ENCODE measurements around the gene SLC6A5.

SLC6A5 gene

DNA sequence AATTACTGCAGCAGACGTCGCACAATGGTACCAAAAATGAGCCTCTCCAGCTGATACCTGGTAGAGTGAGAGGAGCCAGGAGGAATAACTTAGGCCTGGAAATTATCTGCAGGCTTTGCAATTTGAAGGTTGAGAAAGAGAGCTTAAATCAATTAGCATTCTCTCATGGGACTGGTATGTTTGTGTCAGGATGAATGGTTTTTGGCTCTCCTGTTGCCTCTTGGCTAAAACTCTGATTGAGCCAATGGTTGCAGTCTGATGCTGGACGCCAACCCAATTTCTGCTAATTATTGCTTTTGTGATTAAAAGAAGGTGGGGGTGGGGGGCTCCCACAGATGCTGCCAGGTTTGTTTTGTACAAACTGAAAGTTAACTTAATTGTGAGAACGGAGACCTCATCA lies 57.5 kb downstream of the SLC6A5 start:
- no peak overlapping the region for H3K4me3 Mint-ChIP-seq
- H3K9me3 Mint-ChIP-seq, result no peaks in the 10 kb centered on the region
- H3K27ac Mint-ChIP-seq, result no peak overlapping the region
- H3K27me3 Mint-ChIP-seq (ENCODE audit: low read depth), result peaks cover 3% of the 10 kb centered on the region
- no peaks in the 10 kb centered on the region for H3K4me1 Mint-ChIP-seq (ENCODE audit: low read depth)
- H3K36me3 Mint-ChIP-seq (ENCODE audit: low read depth), result no peaks in the 10 kb centered on the region

DNA sequence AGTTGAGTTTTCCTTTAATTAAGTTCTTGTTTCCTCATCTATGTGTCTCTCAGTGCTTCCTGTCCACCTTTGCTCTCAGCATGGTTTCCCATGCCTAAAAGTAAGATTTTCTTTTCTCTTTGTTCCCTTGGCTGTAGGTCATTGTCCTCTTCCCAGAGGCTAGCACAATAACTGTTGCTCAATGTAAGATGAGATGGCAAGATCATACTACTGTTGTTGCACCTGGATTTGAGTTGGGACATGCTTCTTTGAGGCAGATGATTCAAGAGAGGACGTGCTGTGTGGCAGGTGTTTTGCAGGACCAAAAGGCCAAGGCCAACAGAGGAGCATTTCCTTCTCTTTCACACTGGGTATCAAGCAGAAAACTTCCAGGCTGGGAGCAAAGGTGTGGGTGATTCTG lies 58.7 kb downstream of the SLC6A5 start:
- H3K27ac Mint-ChIP-seq, result no peak overlapping the region
- H3K9me3 Mint-ChIP-seq, result no peaks in the 10 kb centered on the region
- no peaks in the 10 kb centered on the region for H3K4me1 Mint-ChIP-seq (ENCODE audit: low read depth)
- peaks cover 3% of the 10 kb centered on the region for H3K27me3 Mint-ChIP-seq (ENCODE audit: low read depth)
- H3K36me3 Mint-ChIP-seq (ENCODE audit: low read depth), result no peaks in the 10 kb centered on the region
- no peak overlapping the region for H3K4me3 Mint-ChIP-seq

DNA sequence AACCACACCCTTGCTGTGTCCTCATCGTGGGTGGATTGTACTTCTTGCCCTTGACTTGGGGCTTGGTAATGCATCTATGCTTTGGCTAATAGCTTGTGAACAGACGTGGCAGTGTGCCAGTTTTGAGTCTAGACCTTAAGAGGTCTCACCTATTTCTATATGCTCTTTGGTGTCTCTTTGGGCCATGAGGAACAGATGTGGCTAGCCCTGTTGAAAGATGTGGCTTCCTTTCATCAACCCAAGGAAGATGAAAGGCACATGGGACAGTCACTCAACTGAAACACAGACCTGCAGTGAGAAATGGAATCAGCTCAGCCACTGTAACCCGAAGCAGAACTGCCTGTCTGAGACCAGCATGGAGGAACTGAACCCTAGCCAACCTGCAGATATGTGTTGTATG lies 62.0 kb downstream of the SLC6A5 start:
- Mint-ChIP-seq H3K9me3 (no peaks in the 10 kb centered on the region), H3K27me3 (ENCODE audit: low read depth) (peaks cover 6% of the 10 kb centered on the region), H3K36me3 (ENCODE audit: low read depth) (no peaks in the 10 kb centered on the region), H3K27ac (no peak overlapping the region), H3K4me1 (ENCODE audit: low read depth) (no peaks in the 10 kb centered on the region), H3K4me3 (no peak overlapping the region)

DNA sequence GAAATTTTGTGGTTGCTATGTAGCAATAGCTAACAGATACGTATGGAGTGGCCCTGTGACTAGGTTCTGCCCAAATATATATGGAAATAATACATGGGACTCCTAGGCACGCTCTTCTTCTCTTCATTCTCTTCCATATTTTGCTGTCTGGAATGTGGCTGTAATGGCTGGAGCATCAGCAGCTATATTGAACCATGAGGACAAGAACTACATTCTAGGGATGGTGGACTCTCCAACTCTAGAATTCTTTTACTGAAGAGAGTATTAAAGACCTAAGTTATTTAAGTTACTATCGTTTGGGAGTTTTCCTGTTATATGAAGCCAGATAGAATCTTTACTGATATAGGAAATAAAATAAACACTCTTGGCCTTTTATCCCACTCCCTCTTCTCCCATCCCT lies 62.4 kb downstream of the SLC6A5 start:
- peaks cover 10% of the 10 kb centered on the region for H3K27me3 Mint-ChIP-seq (ENCODE audit: low read depth)
- no peak overlapping the region for H3K27ac Mint-ChIP-seq
- H3K4me1 Mint-ChIP-seq (ENCODE audit: low read depth), result no peaks in the 10 kb centered on the region
- no peaks in the 10 kb centered on the region for H3K9me3 Mint-ChIP-seq
- H3K36me3 Mint-ChIP-seq (ENCODE audit: low read depth), result no peaks in the 10 kb centered on the region
- H3K4me3 Mint-ChIP-seq, result no peak overlapping the region

DNA sequence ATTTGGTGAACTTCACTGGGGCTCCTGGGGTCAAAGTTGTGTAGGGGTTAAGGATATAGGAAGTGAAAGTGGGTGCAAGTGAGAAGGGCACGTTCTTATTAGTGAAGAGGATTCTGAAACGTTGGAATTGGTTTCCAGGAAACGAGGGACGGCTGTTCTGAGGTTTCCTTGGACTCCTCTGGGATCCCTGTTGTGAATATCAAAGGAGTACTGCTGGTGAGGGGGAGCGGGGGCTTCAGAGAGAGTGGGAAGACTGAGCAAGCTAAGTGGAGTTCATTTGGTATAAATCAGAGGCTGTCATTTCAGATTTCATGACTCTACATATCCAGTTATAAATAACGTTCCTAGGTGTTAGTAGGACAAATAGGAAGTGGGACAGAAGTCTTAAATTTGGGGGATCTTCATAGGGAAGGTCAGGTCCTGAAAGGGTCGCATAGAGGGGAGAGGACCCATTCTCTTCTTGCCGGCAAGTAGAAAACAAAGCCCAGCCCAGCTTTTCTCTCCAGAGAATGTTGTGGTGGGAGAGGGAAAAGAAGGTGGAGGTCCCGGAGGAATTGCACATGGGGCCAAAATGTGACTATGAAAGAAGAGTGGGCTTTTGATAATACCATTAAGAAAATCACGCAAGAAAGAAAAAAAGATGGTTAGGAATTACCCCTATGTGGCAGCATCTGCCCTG lies 68.9 kb downstream of the SLC6A5 start:
- Mint-ChIP-seq H3K4me1 (ENCODE audit: low read depth) (no peaks in the 10 kb centered on the region), H3K4me3 (no peak overlapping the region), H3K9me3 (no peaks in the 10 kb centered on the region), H3K27ac (no peak overlapping the region), H3K27me3 (ENCODE audit: low read depth) (peaks cover 66% of the 10 kb centered on the region), H3K36me3 (ENCODE audit: low read depth) (peaks cover 4% of the 10 kb centered on the region)

DNA sequence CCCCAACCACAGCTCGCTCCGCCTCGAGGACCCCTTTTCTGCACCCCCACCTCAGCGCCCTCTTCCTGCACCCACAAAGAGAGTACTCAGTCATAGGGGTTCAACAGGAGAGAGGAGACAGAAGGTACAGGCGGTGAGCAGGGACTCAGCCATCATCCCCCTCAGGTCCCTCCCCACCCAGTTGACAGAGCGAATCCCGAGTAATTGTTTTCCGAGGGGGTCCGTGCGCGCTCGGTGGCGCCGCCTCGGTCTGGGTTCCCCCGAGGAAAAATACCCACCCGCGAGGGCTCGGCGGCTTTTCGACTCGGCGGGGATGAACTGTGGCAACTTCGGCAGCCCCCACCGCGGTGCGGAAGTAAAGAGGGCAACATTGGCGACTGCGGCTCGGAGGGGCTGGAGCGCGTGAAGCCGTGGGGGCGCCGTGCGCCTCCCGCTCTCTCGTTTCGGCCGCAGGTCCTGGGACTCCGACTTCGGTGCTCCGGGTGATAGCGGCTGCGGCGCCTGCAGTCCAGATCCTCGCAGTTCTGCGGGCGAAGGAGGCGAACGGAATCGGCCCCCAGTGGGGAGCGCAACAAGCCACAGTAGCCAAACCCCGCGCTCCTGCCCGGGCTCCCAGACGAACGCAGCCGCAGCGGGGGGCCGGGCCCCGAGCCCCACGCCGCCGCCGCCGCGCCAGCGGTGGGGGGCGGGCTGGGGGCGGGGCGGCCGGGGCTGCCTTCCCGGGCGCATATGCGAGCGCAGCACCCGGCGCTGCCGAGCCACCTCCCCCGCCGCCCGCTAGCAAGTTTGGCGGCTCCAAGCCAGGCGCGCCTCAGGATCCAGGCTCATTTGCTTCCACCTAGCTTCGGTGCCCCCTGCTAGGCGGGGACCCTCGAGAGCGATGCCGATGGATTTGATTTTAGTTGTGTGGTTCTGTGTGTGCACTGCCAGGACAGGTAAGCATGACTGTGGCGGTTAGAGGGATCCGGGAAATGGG lies 69.7 kb downstream of the SLC6A5 start, which contains the start of gene NELL1:
Gene NELL1, plus strand, starts transcription at position 743 of the 976 bp plus-strand sequence.
- Mint-ChIP-seq H3K27ac (no peak within 1 kb of the TSS), H3K4me3 (no peak within 1 kb of the TSS), H3K9me3 (no peaks in the 10 kb centered on the region), H3K36me3 (ENCODE audit: low read depth) (peaks cover 4% of the 10 kb centered on the region), H3K4me1 (ENCODE audit: low read depth) (no peaks in the 10 kb centered on the region), H3K27me3 (ENCODE audit: low read depth) (peaks cover 73% of the 10 kb centered on the region)

DNA sequence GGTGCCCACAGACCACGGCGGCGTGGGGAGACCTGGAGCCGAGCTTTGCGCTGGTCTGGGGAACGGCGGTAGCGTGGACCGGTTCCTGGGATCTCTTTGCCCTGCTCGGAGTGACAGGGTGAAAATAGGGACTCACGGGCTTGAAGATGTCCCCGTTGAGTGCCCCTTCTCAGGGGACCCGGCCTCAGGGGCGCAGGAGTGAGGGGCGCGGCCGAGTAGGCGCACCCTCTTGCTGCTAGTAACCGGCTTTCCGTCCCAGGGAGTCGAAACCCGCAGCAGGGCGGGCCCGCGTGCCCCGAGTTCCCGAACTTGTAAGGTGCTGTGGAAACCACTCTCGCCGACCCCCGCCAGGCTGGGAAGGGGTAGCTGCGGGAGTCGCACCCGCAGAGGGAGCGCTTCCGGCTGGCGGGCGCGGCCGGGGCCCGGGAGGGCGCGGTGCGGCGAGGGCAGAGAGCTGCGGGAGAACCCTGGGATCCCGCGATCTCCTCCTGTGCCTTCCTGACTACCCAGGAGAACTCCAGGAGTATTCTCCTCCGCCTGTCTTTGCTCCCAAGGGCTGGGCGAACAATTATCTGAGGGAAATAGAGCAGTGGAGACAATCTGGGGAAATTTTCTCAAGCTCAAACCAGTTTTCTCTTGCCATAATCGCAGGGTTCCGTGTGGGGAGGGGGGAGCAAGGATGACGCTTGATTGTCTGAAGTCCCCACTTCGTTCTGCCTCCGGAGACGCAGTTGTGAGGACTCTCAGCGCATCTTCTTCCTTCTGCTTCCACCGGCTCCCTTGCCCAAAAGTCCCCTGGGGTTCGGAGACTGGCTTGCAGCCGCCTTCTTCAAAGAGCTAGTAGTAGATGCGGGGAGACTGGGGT lies 70.6 kb downstream of the SLC6A5 start:
- Mint-ChIP-seq H3K4me3 (no peak overlapping the region), H3K9me3 (no peaks in the 10 kb centered on the region), H3K27me3 (ENCODE audit: low read depth) (peaks cover 72% of the 10 kb centered on the region), H3K27ac (no peak overlapping the region), H3K4me1 (ENCODE audit: low read depth) (no peaks in the 10 kb centered on the region), H3K36me3 (ENCODE audit: low read depth) (peaks cover 4% of the 10 kb centered on the region)

DNA sequence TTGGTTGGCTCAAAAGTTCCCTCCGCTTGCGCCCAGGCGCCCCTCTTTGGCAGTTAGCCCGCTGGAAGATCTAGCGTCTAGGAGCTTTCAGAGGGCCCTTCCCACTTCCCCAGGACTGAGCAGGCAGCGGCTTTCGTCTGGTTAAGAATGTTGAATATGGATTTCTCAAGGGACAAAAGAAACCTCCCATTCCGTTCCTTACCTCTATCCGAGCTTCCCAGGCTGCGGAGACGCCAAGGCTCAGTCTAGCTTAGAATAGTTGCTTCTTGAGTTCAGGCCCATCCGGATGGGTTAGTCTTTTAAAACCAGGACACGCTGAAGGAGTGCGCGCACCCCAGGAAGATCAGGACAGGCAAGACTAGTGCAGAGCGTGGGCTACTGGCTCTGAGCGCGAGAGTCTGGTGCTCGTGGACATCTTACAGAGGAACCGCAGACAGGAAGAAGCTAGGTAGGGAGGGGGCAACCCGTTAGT lies 71.6 kb downstream of the SLC6A5 start:
- peaks cover 67% of the 10 kb centered on the region for H3K27me3 Mint-ChIP-seq (ENCODE audit: low read depth)
- H3K4me1 Mint-ChIP-seq (ENCODE audit: low read depth), result no peaks in the 10 kb centered on the region
- no peak overlapping the region for H3K27ac Mint-ChIP-seq
- no peaks in the 10 kb centered on the region for H3K9me3 Mint-ChIP-seq
- H3K4me3 Mint-ChIP-seq, result no peak overlapping the region
- peaks cover 4% of the 10 kb centered on the region for H3K36me3 Mint-ChIP-seq (ENCODE audit: low read depth)

DNA sequence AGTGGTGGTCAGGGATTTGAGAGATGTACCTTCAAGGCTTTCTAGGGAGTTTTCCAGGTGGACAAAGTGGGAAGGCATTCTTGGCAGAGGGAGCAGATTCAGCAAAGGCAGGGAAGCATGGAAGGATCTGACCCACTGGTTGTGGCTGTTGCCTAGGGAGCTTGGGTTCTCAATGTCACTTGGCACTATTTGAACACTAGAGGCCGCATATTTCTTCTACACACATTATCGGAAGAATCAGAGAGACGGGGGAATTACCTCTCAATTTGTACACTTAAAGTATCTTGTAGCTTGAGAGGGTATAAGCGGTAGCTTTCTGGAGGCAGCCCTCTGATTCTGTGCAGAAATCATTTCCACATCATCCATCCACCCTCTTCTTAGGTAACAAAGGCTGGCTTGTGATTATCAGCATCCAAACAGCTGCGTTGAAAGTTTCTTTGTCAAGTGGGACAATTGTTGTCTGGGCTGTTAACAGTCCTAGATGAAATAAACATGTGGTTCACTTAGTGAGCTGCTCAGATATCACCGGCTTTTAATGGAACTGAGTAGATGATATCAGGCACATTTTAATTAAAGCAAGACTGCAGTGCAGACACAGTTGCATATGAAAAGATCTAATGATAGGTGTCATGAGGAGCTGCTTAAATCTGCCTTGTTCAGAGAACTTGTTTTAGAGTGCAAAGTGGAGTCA lies 72.6 kb downstream of the SLC6A5 start:
- H3K4me1 Mint-ChIP-seq (ENCODE audit: low read depth), result no peaks in the 10 kb centered on the region
- no peaks in the 10 kb centered on the region for H3K9me3 Mint-ChIP-seq
- no peak overlapping the region for H3K4me3 Mint-ChIP-seq
- H3K27ac Mint-ChIP-seq, result no peak overlapping the region
- H3K36me3 Mint-ChIP-seq (ENCODE audit: low read depth), result peaks cover 4% of the 10 kb centered on the region
- peaks cover 62% of the 10 kb centered on the region for H3K27me3 Mint-ChIP-seq (ENCODE audit: low read depth)

DNA sequence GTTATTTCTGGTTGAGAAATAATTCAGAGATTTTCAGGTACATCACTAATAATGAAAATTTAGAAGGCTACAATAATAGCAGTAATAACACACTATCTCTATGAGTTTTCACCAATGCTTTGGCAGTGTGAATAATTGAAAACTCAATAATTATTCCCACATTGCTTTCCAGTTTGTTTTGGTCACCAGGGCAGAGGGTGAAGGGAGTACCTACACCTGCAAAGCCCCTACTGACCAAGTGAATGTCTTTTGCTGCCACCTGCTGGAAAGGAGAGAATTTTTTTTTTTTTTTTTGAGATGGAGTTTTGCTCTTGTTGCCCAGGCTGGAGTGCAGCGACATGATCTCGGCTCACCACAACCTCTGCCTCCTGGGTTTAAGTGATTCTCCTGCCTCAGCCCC lies 73.2 kb downstream of the SLC6A5 start:
- Mint-ChIP-seq H3K27ac (no peak overlapping the region), H3K36me3 (ENCODE audit: low read depth) (peaks cover 4% of the 10 kb centered on the region), H3K9me3 (no peaks in the 10 kb centered on the region), H3K4me3 (no peak overlapping the region), H3K4me1 (ENCODE audit: low read depth) (no peaks in the 10 kb centered on the region), H3K27me3 (ENCODE audit: low read depth) (peaks cover 56% of the 10 kb centered on the region)

DNA sequence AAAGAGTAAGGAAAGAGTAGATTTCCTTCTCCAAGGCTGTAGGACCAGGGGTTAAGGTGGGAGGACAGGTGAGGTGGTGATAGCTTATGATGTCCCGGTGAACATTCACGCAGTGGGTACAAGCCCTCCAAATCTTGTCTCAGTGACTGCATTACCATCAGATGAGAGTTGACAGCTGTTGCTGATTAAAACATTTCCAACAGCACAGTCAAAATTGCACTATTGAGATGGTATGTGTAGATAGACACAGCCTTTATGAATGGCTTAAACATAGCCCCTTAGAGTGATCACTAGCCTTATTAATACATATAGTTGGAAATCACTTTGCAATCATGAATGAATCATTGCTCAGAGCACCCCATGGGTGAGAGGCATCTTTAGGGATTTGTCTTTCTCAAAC lies 77.2 kb downstream of the SLC6A5 start:
- Mint-ChIP-seq H3K27ac (no peak overlapping the region), H3K4me3 (no peak overlapping the region), H3K36me3 (ENCODE audit: low read depth) (no peaks in the 10 kb centered on the region), H3K4me1 (ENCODE audit: low read depth) (no peaks in the 10 kb centered on the region), H3K27me3 (ENCODE audit: low read depth) (peaks cover 20% of the 10 kb centered on the region), H3K9me3 (no peaks in the 10 kb centered on the region)

DNA sequence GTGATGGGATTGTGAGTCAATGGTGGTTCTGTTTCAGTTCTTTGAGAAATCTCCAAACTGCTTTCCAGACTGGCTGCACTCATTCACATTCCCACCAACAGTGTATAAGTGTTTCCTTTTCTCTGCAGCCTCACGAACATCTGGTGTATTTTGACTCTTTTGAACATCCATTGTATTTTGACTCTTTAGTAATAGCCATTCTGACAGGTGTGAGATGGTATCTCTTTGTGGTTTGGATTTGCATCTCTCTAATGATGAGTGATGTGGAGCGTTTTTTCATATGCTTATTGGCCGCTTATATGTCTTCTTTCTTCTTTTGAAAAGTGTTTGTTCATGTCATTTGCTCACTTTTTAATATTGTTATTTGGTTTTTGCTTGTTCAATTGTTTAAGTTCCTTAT lies 89.4 kb downstream of the SLC6A5 start:
- Mint-ChIP-seq H3K4me3 (no peak overlapping the region), H3K9me3 (no peaks in the 10 kb centered on the region), H3K27ac (no peak overlapping the region), H3K4me1 (ENCODE audit: low read depth) (no peaks in the 10 kb centered on the region), H3K27me3 (ENCODE audit: low read depth) (no peaks in the 10 kb centered on the region), H3K36me3 (ENCODE audit: low read depth) (no peaks in the 10 kb centered on the region)

DNA sequence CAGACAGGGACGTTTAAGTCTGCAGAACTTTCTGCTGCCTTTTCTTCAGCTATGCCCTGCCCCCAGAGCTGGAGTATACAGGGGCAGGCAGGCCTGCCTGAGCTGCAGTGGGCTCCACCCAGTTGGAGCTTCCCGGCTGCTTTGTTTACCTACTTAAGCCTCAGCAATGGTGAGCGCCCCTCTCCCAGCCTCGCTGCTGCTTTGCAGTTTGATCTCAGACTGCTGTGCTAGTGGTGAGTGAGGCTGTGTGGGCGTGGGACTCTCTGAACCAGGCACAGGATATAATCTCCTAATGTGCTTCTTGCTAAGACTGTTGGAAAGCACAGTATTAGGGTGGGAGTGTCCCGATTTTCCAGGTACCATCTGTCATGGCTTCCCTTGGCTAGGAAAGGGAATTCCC lies 108.5 kb downstream of the SLC6A5 start:
- no peak overlapping the region for H3K4me3 Mint-ChIP-seq

More for the DNA sequence above, 108.5 kb downstream of the SLC6A5 start:
- H3K9me3 Mint-ChIP-seq, result peaks cover 6% of the 10 kb centered on the region
- no peaks in the 10 kb centered on the region for H3K36me3 Mint-ChIP-seq (ENCODE audit: low read depth)
- no peaks in the 10 kb centered on the region for H3K27me3 Mint-ChIP-seq (ENCODE audit: low read depth)
- H3K4me1 Mint-ChIP-seq (ENCODE audit: low read depth), result no peaks in the 10 kb centered on the region
- no peak overlapping the region for H3K27ac Mint-ChIP-seq
